Prostate gland (tissue), 2 donors: Measurements from ENCODE around the gene SMAD1. TPM values are rescaled to one million over a fixed set of nuclear protein-coding genes. Genes with fewer than 3 reads are reported as not detected.
"Not testable (repeated sequence)": the region's sequence is repeated elsewhere in the genome, so short reads cannot be mapped to it uniquely, and the experiment has no call there.

Experiments used
- DNase-seq: peaks from one replicate; pipeline ENCODE4 v3.0.0-alpha.2; 2019; ENCODE audit warnings: low spot score
- H3K27ac ChIP-seq, 2 donors: fragments of 200-600 bp; sonication (generic); 2 replicates each; pipeline ENCODE4 v1.5.1; 2017 to 2019
- H3K27me3 ChIP-seq: fragments of 200-600 bp; sonication (generic); replicated peaks from 2 replicates; pipeline ENCODE4 v1.5.1; 2019; ENCODE audit not compliant: insufficient read depth
- H3K36me3 ChIP-seq, 2 donors: fragments of 200-600 bp; sonication (generic); 1 replicate in 1 of 2; 2 replicates in 1 of 2; pipeline versions ENCODE4 v1.5.1 to v1.8.1; 2017 to 2019
- H3K4me1 ChIP-seq: fragments of 200-600 bp; sonication (generic); replicated peaks from 2 replicates; pipeline ENCODE4 v1.5.1; 2019
- H3K4me3 ChIP-seq, 2 donors: fragments of 200-600 bp; sonication (generic); 2 replicates each; pipeline ENCODE4 v1.5.1; 2017 to 2019
- H3K9me3 ChIP-seq: fragments of 200-600 bp; sonication (generic); 2 replicates; pipeline ENCODE4 v1.5.1; 2017
- CTCF ChIP-seq, 4 experiments: fragments of 200-600 bp in 2 of 4; fragments of 450-650 bp in 2 of 4; sonication (generic) in 2 of 4; IDR thresholded peaks; 1 replicate in 3 of 4; 2 replicates in 1 of 4; pipeline ENCODE4 v1.5.1; 2016 to 2019; ENCODE audit warnings: antibody characterized with exemption in 4 of 4, mild to moderate bottlenecking in 2 of 4, moderate library complexity in 2 of 4
- POLR2A ChIP-seq: fragments of 450-650 bp; IDR thresholded peaks from one replicate; pipeline ENCODE4 v1.6.1; 2016; ENCODE audit warnings: antibody characterized with exemption, mild to moderate bottlenecking
- POLR2AphosphoS5 ChIP-seq: sonication (generic); formaldehyde crosslinking; IDR thresholded peaks from one replicate; pipeline ENCODE4 v1.6.1; 2017; ENCODE audit warnings: antibody characterized with exemption
- WGBS: methylation state at CpG from one replicate; pipeline ENCODE4 v1.1.5; 2018; 5-methylcytosine and 5-hydroxymethylcytosine counted together
- intact Hi-C: fragments of 100-400 bp; cut with DNase I; formaldehyde crosslinking; loops from one replicate; pipeline ENCODE4 v1.14.2; 2022
- total RNA-seq, 2 donors: library from RNA; depleted of rRNA; stranded (reverse); fragments of >200 nt; gene quantifications; one replicate each; pipeline ENCODE4 v1.1.0, GENCODE V29; 2016

The SMAD1 gene
- total RNA-seq, 2 donors from 2014 or later: 21.5 to 34.3 TPM

- H3K27me3 ChIP-seq: no peaks in the 10 kb centered on the region
- H3K36me3 ChIP-seq: no peaks in the 10 kb centered on the region
- H3K4me3 ChIP-seq: no peak overlapping the region
- no peak overlapping the region for H3K27ac ChIP-seq
- 94% methylated on average over 2 of the region's 2 CpGs for WGBS
- H3K4me1 ChIP-seq: no peaks in the 10 kb centered on the region
- intact Hi-C loops: no loop called here
- TF ChIP-seq POLR2AphosphoS5 (no peak), CTCF (IDR thresholded peaks at IDR 0.05) (no peak), POLR2A (no peak)
- H3K9me3 ChIP-seq: no peaks in the 10 kb centered on the region
- DNase-seq: no peak
Observed at GRCh38 chr4:145567516-145567915, 85.9 kb downstream of the SMAD1 start.

GRCh38 chr4:145574546-145574945 lies 92.9 kb downstream of the SMAD1 start:
- H3K27me3 ChIP-seq, H3K4me3 ChIP-seq, intact Hi-C loops, H3K36me3 ChIP-seq, H3K27ac ChIP-seq, H3K4me1 ChIP-seq, H3K9me3 ChIP-seq, DNase-seq: not testable (repeated sequence)
- WGBS: 61% methylated on average over 7 of the region's 7 CpGs

- WGBS: 37% methylated on average over 3 of the region's 3 CpGs
- TF ChIP-seq POLR2AphosphoS5: peak; percentile 58
- no peak for TF ChIP-seq POLR2A
- no peaks in the 10 kb centered on the region for H3K36me3 ChIP-seq
- H3K9me3 ChIP-seq: no peaks in the 10 kb centered on the region
- H3K4me3 ChIP-seq: no peak overlapping the region
- H3K27me3 ChIP-seq: no peaks in the 10 kb centered on the region
- intact Hi-C loops: no loop called here
- H3K4me1 ChIP-seq: no peaks in the 10 kb centered on the region
- no peak overlapping the region for H3K27ac ChIP-seq
- peak; percentile 56 for DNase-seq
Observed at GRCh38 chr4:145580906-145581305, 99.3 kb downstream of the SMAD1 start.

GRCh38 chr4:145583191-145584055 lies 101.8 kb downstream of the SMAD1 start:
- TF ChIP-seq POLR2AphosphoS5 (no peak), CTCF (IDR thresholded peaks at IDR 0.05) (no peak), POLR2A (no peak)
- Histone ChIP-seq H3K9me3 (no peaks in the 10 kb centered on the region), H3K27ac (no peak overlapping the region), H3K36me3 (no peaks in the 10 kb centered on the region), H3K4me1 (no peaks in the 10 kb centered on the region), H3K4me3 (no peak overlapping the region), H3K27me3 (no peaks in the 10 kb centered on the region)
- intact Hi-C loops: no loop called here
- no peak for DNase-seq
- 87% methylated on average over 6 of the region's 6 CpGs for WGBS

- TF ChIP-seq POLR2A (no peak), POLR2AphosphoS5 (no peak), CTCF (IDR thresholded peaks at IDR 0.05) (no peak)
- H3K4me3 ChIP-seq: no peak overlapping the region
- H3K36me3 ChIP-seq: no peaks in the 10 kb centered on the region
- no peak overlapping the region for H3K27ac ChIP-seq
- H3K27me3 ChIP-seq: no peaks in the 10 kb centered on the region
- no peaks in the 10 kb centered on the region for H3K4me1 ChIP-seq
- WGBS: 41% methylated on average over 3 of the region's 3 CpGs
- no peak for DNase-seq
- intact Hi-C loops: no loop called here
- no peaks in the 10 kb centered on the region for H3K9me3 ChIP-seq
Observed at GRCh38 chr4:145587088-145587754, 105.6 kb downstream of the SMAD1 start.

GRCh38 chr4:145589381-145589780 lies 107.7 kb downstream of the SMAD1 start:
- H3K27ac ChIP-seq, H3K36me3 ChIP-seq, DNase-seq, intact Hi-C loops, H3K27me3 ChIP-seq, H3K9me3 ChIP-seq, H3K4me1 ChIP-seq, H3K4me3 ChIP-seq: not testable (repeated sequence)
- 90% methylated on average over 2 of the region's 2 CpGs for WGBS
